Heart right ventricle (tissue), 16 donors: ENCODE results near the gene PTPRJ. TPM values are rescaled to one million over a fixed set of nuclear protein-coding genes. Genes with fewer than 3 reads are reported as not detected.

ENCODE experiments used
- ATAC-seq, 8 donors: fragments of 200-7000 bp; cut with Tn5 transposase; one replicate each; pipeline ENCODE4 v1.9.1; 2020; ENCODE audit warnings: mild to moderate bottlenecking in 8 of 8, moderate library complexity in 8 of 8, moderate number of reproducible peaks in 1 of 8
- DNase-seq, 2 donors: peaks; one replicate each; pipeline ENCODE4 v3.0.0-alpha.2; 2020
- H3K27ac ChIP-seq, 10 donors: fragments of 200-600 bp; sonication (generic) in 2 of 10; one replicate each; pipeline versions ENCODE4 v1.5.0 to v1.8.0; 2020 to 2022; ENCODE audit warnings: mild to moderate bottlenecking in 3 of 10
- H3K27me3 ChIP-seq, 7 donors: fragments of 200-600 bp; one replicate each; pipeline ENCODE4 v1.8.0; 2021 to 2022; ENCODE audit warnings: mild to moderate bottlenecking in 2 of 7
- H3K36me3 ChIP-seq, 9 donors: fragments of 200-600 bp; sonication (generic) in 1 of 9; one replicate each; pipeline versions ENCODE4 v1.5.0 to v1.8.0; 2020 to 2022; ENCODE audit warnings: mild to moderate bottlenecking in 2 of 9
- H3K4me1 ChIP-seq, 9 donors: fragments of 200-600 bp; sonication (generic) in 1 of 9; one replicate each; pipeline versions ENCODE4 v1.5.0 to v1.8.0; 2020 to 2022; ENCODE audit warnings: mild to moderate bottlenecking in 4 of 9
- H3K4me3 ChIP-seq, 10 donors: fragments of 200-600 bp; sonication (generic) in 2 of 10; one replicate each; pipeline versions ENCODE4 v1.5.0 to v1.8.0; 2020 to 2022; ENCODE audit warnings: mild to moderate bottlenecking in 7 of 10, moderate library complexity in 2 of 10
- H3K9me3 ChIP-seq, 11 donors: fragments of 200-600 bp in 10 of 11; sonication (generic) in 2 of 11; one replicate each; pipeline versions ENCODE4 v1.5.0 to v1.8.0; 2013 to 2022; ENCODE audit warnings: mild to moderate bottlenecking in 2 of 11, control low read depth in 1 of 11, moderate library complexity in 1 of 11
- WGBS, 2 donors: extraction: QIAGEN DNeasy Blood & Tissue Kit; methylation state at CpG; one replicate each; pipeline ENCODE4 v1.1.7; 2013; ENCODE audit warnings: inconsistent platforms in 1 of 2; 5-methylcytosine and 5-hydroxymethylcytosine counted together
- intact Hi-C, 10 donors: fragments of 100-400 bp; cut with DNase I; formaldehyde crosslinking; loops; one replicate each; pipeline versions ENCODE4 v1.11.1 to v1.14.2; 2022
- polyA plus RNA-seq, 2 donors: library from polyadenylated mRNA; stranded (reverse); fragments of 200-250 nt; gene quantifications; one replicate each; pipeline ENCODE4 v1.2.3, GENCODE V29; 2013
- total RNA-seq, 10 donors: library from RNA; stranded (reverse); fragmentation: NEBNext Ultra II Directional in 3 of 10; extraction: Animal tissue kit (Norgen Biotek cat#: 25700) in 3 of 10; gene quantifications; one replicate each; pipeline versions ENCODE4 v1.2.1 to v1.2.4, GENCODE V29; 2021 to 2023
- TF ChIP-seq, protein P1 (sequence below), 9 donors: fragments of 200-600 bp; sonication (generic) in 2 of 9; IDR thresholded peaks; one replicate each; pipeline versions ENCODE4 v1.5.0 to v1.8.0; 2021 to 2022; ENCODE audit warnings: antibody characterized with exemption in 9 of 9, mild to moderate bottlenecking in 5 of 9, moderate library complexity in 1 of 9
- donor health status: Arrhythmogenic right ventricular cardiomyopathy.
- donor health status: ischemic (EF 13 %, LVEDD 7.1; RV severe dilation, severe dysfunction).
- donor health status: healthy with polysubstance abuse.
- donor health status: DM: no; HTN: yes; CAD: no.
- donor health status: DM: no; HTN: no; CAD: no.
- donor health status: ischemic (EF 25% LVEDD 6.9; RV normal size, moderate dysfunction).
- donor health status: ischemic (EF 25% LVEDD 5.7; RV mildly dilated, moderate dysfunction).
- donor health status: healthy.
- donor health status: DM: yes; HTN: yes; CAD: no.
- donor health status: Ischemic cardiomyopathy.
- donor health status: ischemic (EF 35%, LVEDD 5.7; RV mildly dilated, moderate dysfunction).
- donor health status: nonischemic (EF 11% LVEDD 7.7; RV severe dilation, severe dysfunction).
- donor health status: DM: yes; HTN: yes; CAD: no.
- donor health status: PGD.
- donor health status: ischemic (EF 29% LVEDD 5.4; RV normal size, mild dysfunction).
- donor health status: nonischemic (EF 23%, LVEDD 6.1; RV moderate dilation, normal function).

Gene PTPRJ
- total and polyA plus RNA-seq, 12 donors: 0.78 to 22.9 (median 6.7) TPM

DNA sequence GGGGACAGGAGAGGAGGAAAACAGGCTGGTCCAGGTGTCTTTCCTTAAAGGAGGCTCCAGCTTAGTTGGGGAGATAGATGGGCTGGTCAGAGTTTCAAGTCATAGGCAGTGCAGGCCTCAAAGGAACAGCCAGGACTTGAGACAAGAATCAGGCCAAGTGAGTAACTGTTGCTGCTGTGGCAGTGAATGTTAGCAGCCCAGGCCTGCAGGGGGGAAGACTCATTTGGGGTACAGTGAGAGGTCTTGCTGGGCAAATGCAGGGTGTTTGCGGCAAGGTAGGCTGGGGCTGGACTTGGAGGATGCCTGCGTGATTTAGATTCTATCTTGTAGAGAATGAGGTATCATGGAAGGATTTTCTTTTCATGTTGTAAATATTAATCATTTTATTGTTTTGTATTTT lies 24.1 kb downstream of the PTPRJ start:
- H3K4me3 ChIP-seq: no peak overlapping the region
- peaks cover 0 to 93% (median 40%) of the 10 kb centered on the region in 9 donors for H3K4me1 ChIP-seq
- TF ChIP-seq, protein P1, sequence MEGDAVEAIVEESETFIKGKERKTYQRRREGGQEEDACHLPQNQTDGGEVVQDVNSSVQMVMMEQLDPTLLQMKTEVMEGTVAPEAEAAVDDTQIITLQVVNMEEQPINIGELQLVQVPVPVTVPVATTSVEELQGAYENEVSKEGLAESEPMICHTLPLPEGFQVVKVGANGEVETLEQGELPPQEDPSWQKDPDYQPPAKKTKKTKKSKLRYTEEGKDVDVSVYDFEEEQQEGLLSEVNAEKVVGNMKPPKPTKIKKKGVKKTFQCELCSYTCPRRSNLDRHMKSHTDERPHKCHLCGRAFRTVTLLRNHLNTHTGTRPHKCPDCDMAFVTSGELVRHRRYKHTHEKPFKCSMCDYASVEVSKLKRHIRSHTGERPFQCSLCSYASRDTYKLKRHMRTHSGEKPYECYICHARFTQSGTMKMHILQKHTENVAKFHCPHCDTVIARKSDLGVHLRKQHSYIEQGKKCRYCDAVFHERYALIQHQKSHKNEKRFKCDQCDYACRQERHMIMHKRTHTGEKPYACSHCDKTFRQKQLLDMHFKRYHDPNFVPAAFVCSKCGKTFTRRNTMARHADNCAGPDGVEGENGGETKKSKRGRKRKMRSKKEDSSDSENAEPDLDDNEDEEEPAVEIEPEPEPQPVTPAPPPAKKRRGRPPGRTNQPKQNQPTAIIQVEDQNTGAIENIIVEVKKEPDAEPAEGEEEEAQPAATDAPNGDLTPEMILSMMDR (IDR thresholded peaks at IDR 0.05): no peak
- no peaks in the 10 kb centered on the region for H3K36me3 ChIP-seq
- ATAC-seq (no peak), DNase-seq (no peak)
- intact Hi-C loops: loop anchor here in 1 of 10 donors (5.0 kb wide), 1 partner anchor 78 kb away; no protein-coding TSS in a partner anchor
- H3K27me3 ChIP-seq: no peaks in the 10 kb centered on the region
- WGBS, 2 donors: 93 to 98% methylated on average over 2 of the region's 2 CpGs
- peak overlapping the region in 1 of 10 donors; percentile 85 for H3K27ac ChIP-seq
- no peaks in the 10 kb centered on the region for H3K9me3 ChIP-seq

DNA sequence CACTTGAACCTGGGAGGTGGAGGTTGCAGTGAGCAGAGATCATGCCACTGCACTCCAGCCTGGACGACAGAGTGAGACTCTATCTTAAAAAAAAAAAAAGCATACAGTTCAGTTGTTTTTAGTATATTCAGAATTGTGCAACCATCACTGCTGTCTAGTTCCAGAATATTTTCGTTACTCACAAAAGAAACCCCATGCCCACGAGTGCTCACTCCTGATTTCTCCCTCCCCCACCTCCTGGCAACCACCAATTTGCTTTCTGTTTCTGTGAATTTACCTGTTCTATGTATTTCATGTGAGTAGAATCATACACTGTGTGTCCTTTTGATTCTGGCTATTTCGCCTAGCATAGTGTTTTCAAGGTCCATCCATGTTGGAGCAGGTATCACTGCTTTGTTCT lies 24.8 kb downstream of the PTPRJ start:
- H3K36me3 ChIP-seq: no peaks in the 10 kb centered on the region
- TF ChIP-seq, protein P1 (IDR thresholded peaks at IDR 0.05): no peak
- 70 to 76% methylated on average over 4 of the region's 4 CpGs for WGBS, 2 donors
- DNase-seq (no peak), ATAC-seq (no peak)
- no peaks in the 10 kb centered on the region for H3K9me3 ChIP-seq
- H3K27me3 ChIP-seq: no peaks in the 10 kb centered on the region
- H3K4me3 ChIP-seq: no peak overlapping the region
- H3K4me1 ChIP-seq: peaks cover 0 to 99% (median 40%) of the 10 kb centered on the region in 9 donors
- peak overlapping the region in 2 of 10 donors; percentile 21 to 85 for H3K27ac ChIP-seq
- intact Hi-C loops: no loop called here

- TF ChIP-seq, protein P1 (IDR thresholded peaks at IDR 0.05): no peak
- ATAC-seq (peak in 4 of 8 donors; percentile 37 to 52 (median 42)), DNase-seq (no peak)
- peak overlapping the region in 6 of 10 donors; percentile 21 to 85 (median 46) for H3K27ac ChIP-seq
- intact Hi-C loops: no loop called here
- H3K9me3 ChIP-seq: no peaks in the 10 kb centered on the region
- peaks cover 0 to 99% (median 40%) of the 10 kb centered on the region in 9 donors for H3K4me1 ChIP-seq
- 63 to 69% methylated on average over 4 of the region's 4 CpGs for WGBS, 2 donors
- H3K4me3 ChIP-seq: no peak overlapping the region
- H3K27me3 ChIP-seq: no peaks in the 10 kb centered on the region
- no peaks in the 10 kb centered on the region for H3K36me3 ChIP-seq
These were observed 25.5 kb downstream of the PTPRJ start for GRCh38 chr11:48005831-48006270.

DNA sequence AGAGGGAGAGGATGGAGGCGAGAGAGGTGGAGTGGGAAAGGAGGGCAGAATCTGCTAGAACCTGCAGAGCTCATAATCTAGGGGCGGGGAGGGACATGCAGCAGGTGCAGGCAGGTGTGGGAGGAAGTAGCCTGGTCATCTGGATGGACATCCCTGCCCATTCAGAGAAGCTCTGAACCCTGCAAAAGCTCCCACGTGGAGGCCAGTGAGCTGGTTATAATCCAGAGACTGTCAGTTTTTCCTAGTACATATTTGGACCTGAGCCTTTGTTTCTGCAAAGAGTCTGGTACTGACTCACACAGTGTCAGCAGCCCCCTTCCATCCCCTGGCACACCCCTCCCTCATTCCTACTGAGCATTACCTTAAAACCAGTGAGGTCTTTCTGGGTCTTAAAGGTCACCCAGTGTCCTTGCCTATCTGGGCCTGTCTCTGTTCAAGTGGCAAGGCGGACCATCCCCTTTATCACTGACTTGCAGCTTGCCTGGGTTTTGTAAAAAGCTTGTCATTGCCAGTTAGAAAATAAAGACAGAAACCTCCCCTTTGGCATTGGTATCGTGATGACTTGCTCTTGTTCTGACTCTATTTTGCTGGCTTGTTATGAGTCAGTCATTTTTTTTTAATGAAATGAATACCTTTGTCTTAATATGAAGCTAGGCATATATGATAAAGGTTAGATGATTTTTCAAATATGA lies 26.1 kb downstream of the PTPRJ start:
- 55 to 56% methylated on average over 5 of the region's 5 CpGs for WGBS, 2 donors
- ATAC-seq (peak in 7 of 8 donors; percentile 27 to 67 (median 45)), DNase-seq (no peak)
- H3K9me3 ChIP-seq: no peaks in the 10 kb centered on the region
- peaks cover 0 to 100% (median 40%) of the 10 kb centered on the region in 9 donors for H3K4me1 ChIP-seq
- intact Hi-C loops: no loop called here
- TF ChIP-seq, protein P1 (IDR thresholded peaks at IDR 0.05): no peak
- H3K27ac ChIP-seq: peak overlapping the region in 6 of 10 donors; percentile 21 to 85 (median 41)
- no peaks in the 10 kb centered on the region for H3K36me3 ChIP-seq
- H3K27me3 ChIP-seq: no peaks in the 10 kb centered on the region
- no peak overlapping the region for H3K4me3 ChIP-seq
